Measurements from ENCODE around the gene MALL.
"Not testable (repeated sequence)": the region's sequence is repeated elsewhere in the genome, so short reads cannot be mapped to it uniquely, and the experiment has no call there.

The MALL gene

DNA sequence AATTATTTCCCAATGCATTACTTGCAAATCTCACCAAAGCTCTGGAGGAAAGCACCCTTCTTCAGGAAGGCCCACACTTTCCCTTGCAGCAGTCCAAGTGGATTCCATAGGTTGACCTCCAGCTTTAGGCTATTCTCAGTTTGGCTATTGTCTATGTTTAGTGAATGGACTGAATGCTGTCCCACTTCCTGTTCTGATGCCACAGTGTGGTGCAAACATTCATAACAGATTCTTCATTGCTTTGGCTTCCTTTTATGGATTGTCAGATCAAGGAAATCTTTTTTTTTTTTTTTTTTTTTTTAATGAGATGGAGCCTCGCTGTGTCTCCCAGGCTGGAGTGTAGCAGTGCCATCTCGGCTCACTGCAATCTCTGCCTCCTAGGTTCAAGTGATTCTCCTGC lies 55.1 kb downstream of the MALL start:
- H3K4me3 ChIP-seq, H3K27me3 ChIP-seq, H3K9ac ChIP-seq, H3K9me3 ChIP-seq, H3K27ac ChIP-seq, H4K20me1 ChIP-seq, H3K36me3 ChIP-seq, H3K4me1 ChIP-seq, H3K4me2 ChIP-seq: not testable (repeated sequence)

DNA sequence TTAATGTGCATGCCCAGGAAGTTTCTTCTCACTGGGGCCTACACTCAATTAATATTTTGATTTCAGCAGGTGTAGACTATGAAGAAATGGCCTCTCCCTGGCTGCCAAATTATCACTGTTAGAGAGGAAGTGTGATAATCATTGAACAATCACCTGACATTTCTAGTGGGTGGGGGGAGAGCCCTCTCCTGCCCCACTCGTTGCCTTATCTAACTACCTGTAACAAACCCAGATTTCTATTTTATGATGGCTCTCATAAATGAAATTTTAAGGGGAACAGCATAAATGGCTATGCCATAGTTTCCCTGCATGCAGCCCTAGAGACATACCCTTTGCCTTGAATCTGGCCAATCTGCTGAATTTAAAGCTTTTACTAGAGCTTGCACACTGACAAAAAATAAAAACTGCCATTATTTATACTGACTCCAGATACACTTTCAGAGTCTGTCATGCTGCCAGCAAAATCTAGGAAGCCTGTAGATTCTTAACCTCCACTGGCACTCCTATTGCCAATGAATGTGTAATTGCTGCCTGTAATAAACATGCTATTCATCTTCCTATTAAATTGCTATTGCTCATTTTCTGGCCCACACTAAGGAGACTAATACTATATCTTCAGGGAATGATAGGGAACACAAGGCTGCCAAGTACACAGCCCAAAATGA lies 55.8 kb downstream of the MALL start:
- H3K9ac ChIP-seq, H3K4me1 ChIP-seq, H3K36me3 ChIP-seq, H3K27me3 ChIP-seq, H3K9me3 ChIP-seq, H3K27ac ChIP-seq, H3K4me2 ChIP-seq, H4K20me1 ChIP-seq, H3K4me3 ChIP-seq: not testable (repeated sequence)

DNA sequence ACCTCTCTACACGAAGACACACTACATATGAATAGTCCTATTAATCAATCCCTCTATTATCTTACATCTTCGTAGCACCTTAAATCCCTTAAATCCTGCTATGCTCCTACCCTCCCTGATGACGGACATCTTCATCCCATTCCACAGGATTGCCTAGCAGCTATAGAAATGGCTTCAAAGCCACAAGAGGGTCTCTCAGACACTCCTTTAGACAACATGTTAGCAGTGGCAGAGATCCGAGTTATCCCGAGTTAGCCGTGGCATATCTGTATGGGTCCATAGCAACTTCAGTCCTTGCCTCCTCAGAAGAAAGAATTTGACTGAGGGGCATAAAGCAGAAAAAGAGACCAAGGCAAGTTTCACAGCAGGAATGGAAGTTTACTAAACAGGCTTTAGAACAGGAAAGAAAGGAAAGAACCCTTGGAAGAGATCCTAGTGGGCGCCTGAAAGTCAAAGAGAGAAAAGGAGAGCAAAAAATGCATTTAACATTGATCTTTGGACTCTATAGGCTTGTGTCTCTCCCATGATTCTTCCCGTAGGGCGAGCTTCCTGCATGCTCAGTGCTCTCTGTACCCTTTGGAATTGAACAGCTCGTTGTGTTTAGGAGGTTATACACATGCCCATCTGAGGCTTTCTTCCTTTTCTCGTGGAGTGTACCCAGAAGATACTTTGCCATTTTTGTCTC lies 56.5 kb downstream of the MALL start:
- H3K27me3 ChIP-seq, H3K36me3 ChIP-seq, H4K20me1 ChIP-seq, H3K27ac ChIP-seq, H3K9me3 ChIP-seq, H3K4me1 ChIP-seq, H3K4me2 ChIP-seq, H3K9ac ChIP-seq, H3K4me3 ChIP-seq: not testable (repeated sequence)

DNA sequence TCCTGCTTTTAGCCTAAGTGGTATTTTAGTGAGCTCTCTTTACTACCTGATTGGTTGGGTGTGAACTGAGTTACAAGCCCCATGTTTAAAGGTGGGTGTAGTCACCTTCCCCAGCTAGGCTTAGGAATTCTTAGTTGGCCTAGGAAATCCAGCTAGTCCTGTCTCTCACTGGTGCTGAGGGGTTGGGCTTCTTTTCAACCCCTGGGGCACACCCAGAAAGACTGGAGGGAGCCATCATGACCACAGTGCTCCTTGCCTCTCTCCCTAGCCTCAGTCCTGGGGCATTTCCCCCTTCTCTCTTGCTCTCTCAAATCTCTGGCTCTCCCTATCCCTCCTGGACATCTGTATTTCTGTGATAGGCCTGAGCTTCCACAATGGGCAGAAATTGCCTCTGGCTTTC lies 57.6 kb downstream of the MALL start:
- H4K20me1 ChIP-seq, H3K9ac ChIP-seq, H3K4me1 ChIP-seq, H3K9me3 ChIP-seq, H3K27me3 ChIP-seq, H3K27ac ChIP-seq, H3K4me3 ChIP-seq, H3K36me3 ChIP-seq, H3K4me2 ChIP-seq: not testable (repeated sequence)

DNA sequence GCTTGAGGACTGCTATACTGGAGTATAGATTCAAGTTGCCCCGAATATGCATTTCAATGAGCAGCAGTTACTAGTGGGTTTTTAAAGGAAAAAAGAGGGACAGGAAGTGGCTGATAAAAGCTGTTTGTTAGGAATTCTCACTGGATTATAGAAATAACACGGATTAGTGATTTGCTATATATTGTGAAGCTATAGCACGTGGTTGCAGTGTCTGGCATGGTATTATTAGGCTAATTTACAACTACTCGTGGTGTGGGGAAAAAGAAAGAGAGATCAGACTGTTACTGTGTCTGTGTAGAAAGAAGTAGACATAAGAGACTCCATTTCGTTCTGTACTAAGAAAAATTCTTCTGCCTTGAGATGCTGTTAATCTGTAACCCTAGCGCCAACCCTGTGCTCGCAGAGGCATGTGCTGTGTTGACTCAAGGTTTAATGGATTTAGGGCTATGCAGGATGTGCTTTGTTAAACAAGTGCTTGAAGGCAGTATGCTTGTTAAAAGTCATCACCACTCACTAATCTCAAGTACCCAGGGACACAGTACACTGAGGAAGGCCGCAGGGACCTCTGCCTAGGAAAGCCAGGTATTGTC lies 59.7 kb downstream of the MALL start:
- not testable (repeated sequence) for H3K27me3 ChIP-seq, H3K4me2 ChIP-seq, H3K4me3 ChIP-seq, H3K27ac ChIP-seq, H4K20me1 ChIP-seq, H3K9ac ChIP-seq, H3K9me3 ChIP-seq, H3K36me3 ChIP-seq, H3K4me1 ChIP-seq

DNA sequence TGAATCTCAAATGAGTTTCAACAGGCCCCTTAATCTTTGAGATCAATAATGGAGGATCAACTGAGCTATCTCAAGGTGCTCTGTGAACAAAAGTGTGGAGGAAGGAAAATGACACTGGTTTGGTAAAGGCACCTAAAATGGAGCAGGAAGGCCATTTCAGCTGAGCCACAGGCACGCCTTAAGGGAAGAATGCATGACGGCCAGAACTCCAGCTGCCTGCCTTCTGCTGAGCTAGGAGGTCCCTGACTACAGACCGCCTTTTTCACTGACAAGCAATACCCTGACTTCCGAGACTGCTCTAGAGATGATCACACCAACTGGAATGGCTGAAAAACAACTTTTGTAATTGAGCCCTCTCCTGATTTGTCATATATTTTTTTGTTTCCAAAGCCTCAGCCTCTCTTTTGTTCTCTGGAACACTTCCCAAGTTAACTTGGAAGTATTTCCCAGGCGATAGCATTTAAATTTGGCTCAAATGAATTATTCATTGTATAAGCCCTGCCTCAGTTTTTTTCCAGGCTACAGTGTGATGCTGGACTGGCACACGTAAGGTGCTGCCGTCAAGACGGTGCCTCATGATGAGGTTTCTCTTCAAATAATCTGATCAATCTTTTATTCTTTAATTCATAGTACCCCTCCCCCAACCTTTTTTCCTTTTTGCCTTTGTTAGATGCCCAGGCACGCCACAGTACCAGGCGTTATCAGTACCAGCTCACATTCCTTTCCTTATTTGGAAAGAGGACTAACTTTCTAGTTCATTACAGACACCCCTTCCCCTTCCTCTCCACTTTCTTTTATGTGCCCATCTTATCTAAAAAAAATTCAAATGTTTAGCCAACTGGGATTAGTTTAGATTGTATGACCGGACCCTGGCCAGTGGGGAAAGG lies 60.9 kb downstream of the MALL start:
- H3K36me3 ChIP-seq, H3K4me2 ChIP-seq, H3K9me3 ChIP-seq, H3K27ac ChIP-seq, H3K27me3 ChIP-seq, H3K4me1 ChIP-seq, H3K9ac ChIP-seq, H4K20me1 ChIP-seq, H3K4me3 ChIP-seq: not testable (repeated sequence)

DNA sequence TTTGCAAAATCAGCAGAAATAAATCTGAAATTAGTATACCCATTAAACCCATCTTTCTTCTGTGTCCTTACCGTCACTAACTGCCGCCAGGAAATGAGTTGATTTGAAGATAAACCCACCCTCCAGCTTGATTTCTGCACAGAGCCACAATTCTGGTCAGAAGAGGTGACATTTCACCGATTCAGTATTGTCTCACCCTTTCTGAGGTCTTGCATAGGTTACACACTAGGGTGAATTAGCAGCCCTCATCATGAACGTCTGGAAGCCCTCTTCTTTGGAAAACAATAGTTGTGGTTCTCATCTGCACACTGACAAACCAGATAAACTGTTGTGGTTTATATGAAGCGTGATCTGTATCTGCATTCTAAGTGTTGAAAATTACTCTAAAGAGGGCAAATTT lies 61.9 kb downstream of the MALL start:
- H3K36me3 ChIP-seq: not testable (repeated sequence)

DNA sequence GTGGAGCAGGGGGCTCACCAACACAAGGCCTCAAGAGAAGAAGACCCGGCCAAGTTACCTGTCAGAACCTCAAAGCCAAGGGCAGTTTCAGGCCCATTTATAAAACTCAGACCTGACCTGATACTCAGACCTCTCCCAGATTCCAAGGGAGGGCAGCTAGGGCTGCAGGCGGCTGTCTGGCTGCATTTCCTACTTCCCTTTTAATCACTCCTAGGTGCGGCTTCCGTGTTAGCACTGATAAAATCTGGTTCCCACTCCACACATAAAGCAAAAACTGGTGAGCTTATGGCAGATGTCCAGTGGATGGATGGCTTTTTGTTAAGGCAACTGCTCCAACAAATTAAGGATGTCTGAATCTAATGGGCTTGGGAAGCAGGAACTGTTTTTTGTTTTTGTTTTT lies 63.5 kb downstream of the MALL start:
- not testable (repeated sequence) for H3K4me2 ChIP-seq, H3K4me3 ChIP-seq, H3K36me3 ChIP-seq, H3K9me3 ChIP-seq, H3K4me1 ChIP-seq, H4K20me1 ChIP-seq, H3K27ac ChIP-seq, H3K27me3 ChIP-seq, H3K9ac ChIP-seq

More for the DNA sequence above, 61.9 kb downstream of the MALL start:
- H3K27ac ChIP-seq, H3K27me3 ChIP-seq, H3K4me1 ChIP-seq, H4K20me1 ChIP-seq, H3K9ac ChIP-seq, H3K4me2 ChIP-seq, H3K9me3 ChIP-seq, H3K4me3 ChIP-seq: not testable (repeated sequence)

DNA sequence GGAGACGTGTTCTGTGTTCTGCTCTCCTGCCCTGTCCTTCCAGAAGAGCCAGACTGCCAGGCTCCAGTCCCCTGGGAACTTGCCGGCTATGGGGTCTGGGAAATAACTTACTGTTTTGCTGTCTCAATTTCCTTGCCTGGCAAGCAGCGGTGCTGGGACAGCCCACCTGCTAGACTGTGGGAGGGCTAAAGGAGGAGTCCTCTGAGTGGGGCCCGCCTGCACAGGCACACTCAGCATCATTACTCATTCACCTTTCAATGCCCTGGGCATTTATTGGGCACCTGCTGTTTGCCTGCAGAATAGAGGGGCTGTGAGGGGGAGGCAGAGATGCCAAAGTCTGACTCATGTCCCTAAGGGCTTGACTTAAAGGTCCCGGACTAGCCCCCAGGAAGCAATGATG lies 65.4 kb downstream of the MALL start:
- not testable (repeated sequence) for H3K9me3 ChIP-seq, H3K4me3 ChIP-seq, H3K4me1 ChIP-seq, H3K27me3 ChIP-seq, H4K20me1 ChIP-seq, H3K27ac ChIP-seq, H3K9ac ChIP-seq, H3K36me3 ChIP-seq, H3K4me2 ChIP-seq

DNA sequence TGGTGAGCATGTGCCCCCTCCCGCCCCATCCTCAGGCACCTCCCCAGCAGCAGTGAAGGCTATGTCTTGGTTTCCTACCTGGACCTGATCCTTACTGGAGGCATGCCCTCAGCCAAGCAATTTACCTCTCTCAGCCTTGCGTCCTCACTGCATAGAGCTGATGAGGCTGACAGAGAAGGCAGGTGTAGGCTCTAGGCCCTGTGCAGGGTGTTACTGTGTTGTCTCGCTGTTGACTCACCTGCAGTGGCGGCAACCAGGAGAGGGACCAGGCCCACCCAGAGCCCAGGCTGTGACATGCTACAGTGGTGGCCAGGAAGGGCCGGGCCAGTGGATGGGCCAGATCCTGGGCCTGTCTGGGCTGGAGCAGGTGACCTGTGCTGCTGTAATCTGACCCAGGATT lies 65.9 kb downstream of the MALL start:
- H3K9ac ChIP-seq, H3K27ac ChIP-seq, H3K36me3 ChIP-seq, H3K4me1 ChIP-seq, H4K20me1 ChIP-seq, H3K9me3 ChIP-seq, H3K27me3 ChIP-seq, H3K4me2 ChIP-seq, H3K4me3 ChIP-seq: not testable (repeated sequence)

DNA sequence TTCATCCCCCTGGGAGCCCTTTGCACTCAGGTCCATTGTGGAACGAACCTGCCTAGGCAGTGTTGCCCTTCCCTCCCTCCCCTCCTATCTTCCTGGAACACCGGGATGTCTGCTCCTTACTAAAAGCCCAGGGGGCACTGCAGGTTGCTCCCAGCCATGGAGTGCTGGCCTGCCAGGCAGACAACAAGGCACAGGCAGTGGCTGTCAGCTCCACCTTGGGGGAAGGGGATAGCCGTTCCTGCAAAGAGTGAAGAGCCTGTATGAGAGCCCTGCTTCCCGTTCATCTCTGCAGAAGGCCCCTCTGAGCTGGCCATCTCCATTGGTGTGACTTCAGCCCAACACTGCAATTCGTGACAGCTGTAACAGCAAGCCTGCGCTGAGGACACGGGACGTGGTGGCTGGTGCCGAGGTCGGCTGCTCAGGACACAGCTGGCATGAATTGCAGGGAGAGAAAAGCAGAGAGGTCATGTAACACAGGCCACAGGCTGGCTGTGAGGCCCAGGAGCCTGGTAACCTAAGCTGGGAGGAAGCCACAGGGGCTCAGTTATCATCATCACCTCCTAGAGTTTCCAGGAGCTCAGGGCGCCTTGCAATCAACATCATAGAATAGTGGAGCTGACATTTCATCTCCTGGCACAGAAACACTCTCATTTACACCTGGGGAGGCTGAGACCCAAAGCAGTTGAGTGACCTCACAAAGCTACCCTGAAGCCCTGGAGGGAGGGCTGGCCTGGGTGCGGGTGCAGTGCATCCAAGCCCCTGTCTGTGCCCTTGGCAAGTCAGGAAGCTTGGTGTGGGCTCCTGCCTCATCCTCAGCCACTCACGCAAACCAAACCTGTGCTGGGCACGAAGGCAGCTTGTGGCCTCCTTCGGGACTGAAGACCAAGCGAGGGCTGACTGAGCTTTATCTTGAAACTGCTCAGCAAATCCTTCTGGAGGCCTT lies 67.1 kb downstream of the MALL start:
- not testable (repeated sequence) for H3K36me3 ChIP-seq, H3K27me3 ChIP-seq, H3K27ac ChIP-seq, H3K9ac ChIP-seq, H3K4me3 ChIP-seq, H3K9me3 ChIP-seq, H3K4me2 ChIP-seq, H4K20me1 ChIP-seq, H3K4me1 ChIP-seq

DNA sequence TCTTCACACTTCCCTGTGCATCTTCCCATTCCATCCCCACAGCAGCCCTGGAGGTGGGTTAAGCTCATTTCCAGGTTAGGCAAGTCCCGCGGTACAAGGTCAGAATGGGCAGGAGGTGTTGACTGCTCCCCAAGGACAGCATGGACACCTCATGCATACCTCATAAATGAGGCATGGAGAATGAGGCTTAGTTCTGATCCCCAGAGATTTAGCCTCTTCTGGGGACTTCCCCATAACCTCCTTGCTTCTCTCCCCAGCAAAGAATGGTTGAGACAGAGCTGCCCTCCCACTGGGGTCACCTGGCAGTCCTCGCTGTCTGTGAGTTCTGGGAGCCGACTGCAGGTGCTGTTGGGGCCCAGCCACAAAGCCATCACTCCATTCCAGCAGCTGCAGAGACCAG lies 68.4 kb downstream of the MALL start:
- not testable (repeated sequence) for H3K4me2 ChIP-seq, H3K9me3 ChIP-seq

DNA sequence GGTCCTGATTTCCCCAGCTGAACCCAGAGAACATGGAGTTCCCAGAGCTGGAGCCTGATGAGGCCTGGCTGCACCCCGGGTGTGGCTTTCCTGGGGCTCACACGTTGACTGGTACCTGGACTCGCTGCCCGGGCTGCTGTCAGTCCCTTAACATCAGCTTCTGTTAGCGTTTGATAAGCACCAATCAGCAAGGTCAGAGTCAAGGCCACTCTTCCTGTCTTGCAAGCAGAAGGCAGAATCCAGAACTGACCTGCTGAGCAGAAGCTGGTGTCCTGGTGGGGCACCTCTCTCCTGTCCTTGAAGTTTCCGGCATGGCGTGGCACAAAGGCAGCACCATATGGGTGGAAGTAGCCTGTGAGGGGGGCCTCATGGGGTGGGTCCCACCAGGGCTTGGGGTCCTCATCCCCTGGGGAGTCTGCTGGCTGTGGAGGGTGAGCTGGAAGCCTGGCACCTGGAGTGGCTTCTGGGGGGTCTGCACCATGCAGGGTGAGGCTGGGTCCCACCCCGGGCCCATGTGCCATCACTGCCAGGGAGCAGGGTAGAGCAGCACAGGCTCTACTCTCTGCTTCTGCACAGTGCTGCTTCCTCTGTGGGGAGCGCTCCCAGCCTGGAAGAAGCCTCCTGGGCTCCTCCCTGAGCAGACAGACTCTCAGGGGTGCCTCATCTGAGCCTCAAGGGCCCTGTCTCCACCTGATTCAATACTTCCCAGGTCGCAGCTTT lies 73.5 kb downstream of the MALL start:
- H3K9me3 ChIP-seq, H3K4me2 ChIP-seq, H3K4me3 ChIP-seq, H4K20me1 ChIP-seq, H3K4me1 ChIP-seq, H3K9ac ChIP-seq, H3K27me3 ChIP-seq, H3K36me3 ChIP-seq, H3K27ac ChIP-seq: not testable (repeated sequence)

More for the DNA sequence above, 68.4 kb downstream of the MALL start:
- not testable (repeated sequence) for H4K20me1 ChIP-seq, H3K4me1 ChIP-seq, H3K4me3 ChIP-seq, H3K27ac ChIP-seq, H3K9ac ChIP-seq, H3K27me3 ChIP-seq, H3K36me3 ChIP-seq

All from BLaER1 (cell line).